Measurements from ENCODE around the gene SPTBN4. TPM values are rescaled to one million over a fixed set of nuclear protein-coding genes. Genes with fewer than 3 reads are reported as not detected.
A peak's percentile ranks its signal among the peaks of the same experiment; 100 is the strongest.

The SPTBN4 gene
- total and polyA plus RNA-seq, 2 experiments from 2014 or later: 0.32 to 5.5 TPM

DNA sequence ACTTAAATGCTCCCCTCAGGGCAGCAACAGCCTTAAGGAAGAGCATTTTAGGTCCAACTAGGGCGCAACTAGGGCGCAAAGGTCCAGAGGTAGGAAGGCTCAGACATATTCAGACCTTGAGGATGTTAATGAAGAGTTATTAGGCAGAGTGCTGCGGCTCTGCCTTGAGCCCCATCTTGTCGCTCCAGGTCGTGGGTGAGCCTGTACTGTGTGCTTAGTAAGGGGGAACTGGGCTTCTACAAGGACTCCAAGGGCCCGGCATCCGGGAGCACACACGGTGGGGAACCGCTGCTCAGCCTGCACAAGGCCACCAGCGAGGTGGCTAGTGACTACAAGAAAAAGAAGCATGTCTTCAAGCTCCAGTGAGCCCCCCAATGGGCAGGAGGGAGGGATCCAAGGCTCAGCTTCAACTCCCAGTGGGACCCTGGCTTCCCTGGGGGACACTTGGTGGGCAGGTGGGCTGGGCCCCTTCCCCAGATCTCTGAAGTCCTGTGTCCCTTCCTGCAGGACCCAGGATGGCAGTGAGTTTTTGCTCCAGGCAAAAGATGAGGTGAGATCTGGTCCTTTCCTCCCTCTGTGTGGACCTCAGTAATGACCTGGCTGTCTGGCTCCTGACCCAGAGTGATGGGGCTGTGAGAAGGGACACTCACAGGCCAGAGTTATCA is 105.2 kb downstream of the SPTBN4 start:
- no peaks in the 10 kb centered on the region for H3K9me3 ChIP-seq (ENCODE audit: low read depth)
- no peak overlapping the region for H3K27ac ChIP-seq
- DNase-seq (ENCODE audit: low read depth in 1 of 2, low spot score in 1 of 2): no peak
- TF ChIP-seq, protein P1, sequence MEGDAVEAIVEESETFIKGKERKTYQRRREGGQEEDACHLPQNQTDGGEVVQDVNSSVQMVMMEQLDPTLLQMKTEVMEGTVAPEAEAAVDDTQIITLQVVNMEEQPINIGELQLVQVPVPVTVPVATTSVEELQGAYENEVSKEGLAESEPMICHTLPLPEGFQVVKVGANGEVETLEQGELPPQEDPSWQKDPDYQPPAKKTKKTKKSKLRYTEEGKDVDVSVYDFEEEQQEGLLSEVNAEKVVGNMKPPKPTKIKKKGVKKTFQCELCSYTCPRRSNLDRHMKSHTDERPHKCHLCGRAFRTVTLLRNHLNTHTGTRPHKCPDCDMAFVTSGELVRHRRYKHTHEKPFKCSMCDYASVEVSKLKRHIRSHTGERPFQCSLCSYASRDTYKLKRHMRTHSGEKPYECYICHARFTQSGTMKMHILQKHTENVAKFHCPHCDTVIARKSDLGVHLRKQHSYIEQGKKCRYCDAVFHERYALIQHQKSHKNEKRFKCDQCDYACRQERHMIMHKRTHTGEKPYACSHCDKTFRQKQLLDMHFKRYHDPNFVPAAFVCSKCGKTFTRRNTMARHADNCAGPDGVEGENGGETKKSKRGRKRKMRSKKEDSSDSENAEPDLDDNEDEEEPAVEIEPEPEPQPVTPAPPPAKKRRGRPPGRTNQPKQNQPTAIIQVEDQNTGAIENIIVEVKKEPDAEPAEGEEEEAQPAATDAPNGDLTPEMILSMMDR (IDR thresholded peaks at IDR 0.05; ENCODE audit: low read depth, low read length): no peak
- H3K36me3 ChIP-seq: no peaks in the 10 kb centered on the region
- no peak overlapping the region for H3K4me3 ChIP-seq
- H3K4me1 ChIP-seq (ENCODE audit: low read depth): no peaks in the 10 kb centered on the region
- H3K27me3 ChIP-seq: peaks cover 33% of the 10 kb centered on the region

DNA sequence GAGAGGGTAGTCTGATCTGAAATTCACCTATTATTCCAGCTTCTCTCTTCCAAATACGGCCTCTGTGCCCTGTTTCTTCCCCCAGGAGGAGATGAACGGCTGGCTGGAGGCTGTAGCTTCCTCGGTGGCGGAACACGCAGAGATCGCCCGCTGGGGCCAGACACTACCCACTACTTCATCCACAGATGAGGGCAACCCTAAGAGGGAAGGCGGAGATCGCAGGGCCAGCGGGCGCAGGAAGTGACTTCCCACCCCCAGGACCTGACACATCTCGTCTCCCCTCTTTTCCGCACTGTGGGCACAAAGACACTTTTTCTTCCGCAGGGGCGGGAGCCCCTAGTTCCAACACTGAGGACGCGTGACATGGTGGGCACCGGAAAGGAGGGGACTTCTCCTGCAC is 108.5 kb downstream of the SPTBN4 start:
- Histone ChIP-seq H3K27ac (no peak overlapping the region), H3K9me3 (ENCODE audit: low read depth) (no peaks in the 10 kb centered on the region), H3K4me1 (ENCODE audit: low read depth) (no peaks in the 10 kb centered on the region), H3K4me3 (no peak overlapping the region), H3K36me3 (no peaks in the 10 kb centered on the region), H3K27me3 (no peaks in the 10 kb centered on the region)
- TF ChIP-seq, protein P1 (IDR thresholded peaks at IDR 0.05; ENCODE audit: low read depth, low read length): no peak
- no peak for DNase-seq (ENCODE audit: low read depth in 1 of 2, low spot score in 1 of 2)

DNA sequence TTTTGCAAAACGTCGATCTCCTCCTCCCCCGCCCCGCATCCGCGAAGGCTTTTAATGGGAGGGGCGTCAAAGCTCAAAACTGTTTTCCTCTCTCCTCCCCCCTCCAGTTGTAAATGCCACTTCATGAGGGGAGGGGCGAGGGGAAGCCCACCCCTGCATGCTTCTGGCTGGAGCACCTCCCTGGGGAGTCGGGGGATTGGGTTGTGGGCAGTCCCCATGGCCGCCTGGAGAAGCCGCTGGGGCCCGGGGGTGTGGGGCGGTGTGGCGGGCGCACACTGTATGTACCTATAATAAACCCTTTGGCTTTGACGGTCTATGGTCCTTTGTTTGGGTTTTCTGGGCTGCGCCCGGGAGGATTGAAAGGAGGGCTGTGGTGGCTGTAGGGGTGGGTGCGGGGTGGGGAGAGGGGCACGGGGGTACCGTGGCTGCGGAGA is 109.4 kb downstream of the SPTBN4 start:
- H3K36me3 ChIP-seq: no peaks in the 10 kb centered on the region
- no peaks in the 10 kb centered on the region for H3K27me3 ChIP-seq
- no peaks in the 10 kb centered on the region for H3K9me3 ChIP-seq (ENCODE audit: low read depth)
- no peak for DNase-seq (ENCODE audit: low read depth in 1 of 2, low spot score in 1 of 2)
- TF ChIP-seq, protein P1 (IDR thresholded peaks at IDR 0.05; ENCODE audit: low read depth, low read length): no peak
- no peak overlapping the region for H3K27ac ChIP-seq
- H3K4me1 ChIP-seq (ENCODE audit: low read depth): no peaks in the 10 kb centered on the region
- peak overlapping the region; percentile 90 for H3K4me3 ChIP-seq

DNA sequence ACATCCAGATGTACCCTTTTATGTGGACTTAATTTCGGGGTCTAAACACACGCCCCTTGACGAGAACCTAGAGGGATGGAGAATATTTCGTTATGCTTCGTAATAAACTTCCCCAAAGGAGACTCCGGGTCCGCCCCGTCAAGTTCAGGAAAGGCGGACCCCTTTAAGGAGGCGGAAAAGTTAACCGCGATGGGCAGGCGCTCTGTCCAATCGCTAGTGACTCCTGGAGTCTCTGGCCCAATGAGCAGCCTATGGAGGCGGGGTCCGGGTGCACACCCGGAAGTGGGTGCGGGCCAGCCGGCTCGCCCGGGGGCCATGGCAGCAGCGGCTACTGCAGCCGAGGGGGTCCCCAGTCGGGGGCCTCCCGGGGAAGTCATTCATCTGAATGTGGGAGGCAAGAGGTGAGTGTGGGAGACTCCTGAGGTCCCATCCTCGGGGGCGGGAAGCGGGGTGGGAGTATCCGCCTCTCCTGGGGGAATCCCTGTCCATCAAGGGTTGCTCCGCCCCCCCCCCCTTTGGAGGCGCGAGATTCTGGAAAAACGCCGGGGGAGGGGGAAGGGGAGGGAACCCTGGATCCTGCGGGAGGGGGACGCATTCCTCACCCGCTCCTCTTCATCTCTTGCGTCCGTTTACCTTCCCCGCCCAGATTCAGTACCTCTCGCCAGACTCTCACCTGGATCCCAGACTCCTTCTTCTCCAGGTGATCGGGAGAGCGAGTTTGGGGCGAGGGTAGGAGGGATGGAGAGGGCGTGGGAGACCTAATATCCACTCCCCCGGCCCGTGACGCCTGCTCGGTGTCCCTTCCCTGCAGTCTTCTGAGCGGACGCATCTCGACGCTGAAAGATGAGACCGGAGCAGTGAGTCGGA is 110.0 kb downstream of the SPTBN4 start, which contains the start of gene SHKBP1:
TSS of gene SHKBP1 (plus strand) at position 289 of the 867 bp plus-strand sequence. CDS start at position 316, 27 bp downstream.
- peak within 1 kb of the TSS; percentile 90 for H3K4me3 ChIP-seq
- no peaks in the 10 kb centered on the region for H3K27me3 ChIP-seq
- no peaks in the 10 kb centered on the region for H3K9me3 ChIP-seq (ENCODE audit: low read depth)
- TF ChIP-seq, protein P1 (IDR thresholded peaks at IDR 0.05; ENCODE audit: low read depth, low read length): no peak
- H3K4me1 ChIP-seq (ENCODE audit: low read depth): no peaks in the 10 kb centered on the region
- no peak within 1 kb of the TSS for H3K27ac ChIP-seq
- DNase-seq (ENCODE audit: low read depth in 1 of 2, low spot score in 1 of 2): peak; percentile 94 to 97
- no peaks in the 10 kb centered on the region for H3K36me3 ChIP-seq

DNA sequence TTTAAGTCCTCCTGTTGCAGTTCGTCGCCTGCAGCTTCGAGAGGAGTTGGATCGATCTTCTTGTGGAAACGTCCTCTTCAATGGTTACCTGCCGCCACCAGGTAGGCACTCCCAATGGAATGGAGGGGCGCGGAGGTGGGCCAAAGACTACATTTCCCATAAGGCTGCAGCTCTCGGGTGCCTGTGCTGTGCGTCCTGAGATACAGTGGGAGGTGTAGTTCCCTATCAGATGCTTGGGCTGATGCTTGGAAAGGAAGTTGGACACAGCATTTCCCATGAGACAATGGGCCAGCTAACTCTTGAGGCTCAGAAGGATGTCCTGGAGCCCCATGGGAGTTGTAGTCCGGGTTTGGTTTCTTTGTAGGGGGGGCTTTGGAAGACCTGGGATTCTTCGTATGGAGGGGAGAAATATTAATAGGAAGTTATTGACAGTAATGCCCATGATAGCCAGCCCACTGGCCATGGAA is 111.7 kb downstream of the SPTBN4 start:
- DNase-seq (ENCODE audit: low read depth in 1 of 2, low spot score in 1 of 2): peak in 1 of 2 donors; percentile 57
- no peak overlapping the region for H3K27ac ChIP-seq
- no peaks in the 10 kb centered on the region for H3K9me3 ChIP-seq (ENCODE audit: low read depth)
- H3K27me3 ChIP-seq: no peaks in the 10 kb centered on the region
- H3K36me3 ChIP-seq: no peaks in the 10 kb centered on the region
- TF ChIP-seq, protein P1 (IDR thresholded peaks at IDR 0.05; ENCODE audit: low read depth, low read length): no peak
- no peak overlapping the region for H3K4me3 ChIP-seq
- no peaks in the 10 kb centered on the region for H3K4me1 ChIP-seq (ENCODE audit: low read depth)

All from cardiac muscle cell (in vitro differentiated cells and primary cell).